Astrocyte of the spinal cord (primary cell): ENCODE results near the gene ARID4A.
"Not testable (repeated sequence)": the region's sequence is repeated elsewhere in the genome, so short reads cannot be mapped to it uniquely, and the experiment has no call there.

ENCODE experiments used
- DNase-seq: peaks from one replicate; pipeline ENCODE4 v3.0.0; 2011; ENCODE audit warnings: low read depth, low spot score
- H3K4me3 ChIP-seq: 2 replicates; pipeline ENCODE4 v1.5.1; 2011; ENCODE audit warnings: low read depth, mild to moderate bottlenecking, low read length, moderate library complexity
- CTCF ChIP-seq: IDR thresholded peaks from 2 replicates; pipeline ENCODE4 v1.5.1; 2012; ENCODE audit warnings: low read depth, mild to moderate bottlenecking, low read length, inconsistent platforms
- in situ Hi-C: cut with HindIII; loops from 2 replicates; pipeline ENCODE4 v1.10.0; 2017; ENCODE audit warnings: low sequenced_read_pairs

The ARID4A gene

GRCh38 chr14:58398495-58398894 is 100.1 kb downstream of the ARID4A start:
- no peak for DNase-seq
- in situ Hi-C loops: no loop called here
- TF ChIP-seq CTCF: no peak
- no peak overlapping the region for H3K4me3 ChIP-seq

GRCh38 chr14:58398895-58399294 is 100.5 kb downstream of the ARID4A start:
- no peak overlapping the region for H3K4me3 ChIP-seq
- in situ Hi-C loops: no loop called here
- no peak for TF ChIP-seq CTCF
- no peak for DNase-seq

- no peak overlapping the region for H3K4me3 ChIP-seq
- DNase-seq: no peak
- peak; percentile 6 for TF ChIP-seq CTCF
- in situ Hi-C loops: no loop called here
Observed at GRCh38 chr14:58401587-58401986, 103.2 kb downstream of the ARID4A start.

- no peak for TF ChIP-seq CTCF
- no peak for DNase-seq
- in situ Hi-C loops: no loop called here
- no peak overlapping the region for H3K4me3 ChIP-seq
Observed at GRCh38 chr14:58408681-58409215, 110.4 kb downstream of the ARID4A start.

- in situ Hi-C loops: no loop called here
- TF ChIP-seq CTCF: no peak
- DNase-seq: no peak
- no peak overlapping the region for H3K4me3 ChIP-seq
Observed at GRCh38 chr14:58414845-58415244, 116.5 kb downstream of the ARID4A start.

GRCh38 chr14:58415636-58416547 is 117.5 kb downstream of the ARID4A start:
- TF ChIP-seq CTCF: no peak
- H3K4me3 ChIP-seq: no peak overlapping the region
- DNase-seq: no peak
- in situ Hi-C loops: no loop called here

GRCh38 chr14:58416934-58417333 is 118.6 kb downstream of the ARID4A start:
- DNase-seq, H3K4me3 ChIP-seq, in situ Hi-C loops: not testable (repeated sequence)
